ENCODE results near the gene LHPP.

DNA sequence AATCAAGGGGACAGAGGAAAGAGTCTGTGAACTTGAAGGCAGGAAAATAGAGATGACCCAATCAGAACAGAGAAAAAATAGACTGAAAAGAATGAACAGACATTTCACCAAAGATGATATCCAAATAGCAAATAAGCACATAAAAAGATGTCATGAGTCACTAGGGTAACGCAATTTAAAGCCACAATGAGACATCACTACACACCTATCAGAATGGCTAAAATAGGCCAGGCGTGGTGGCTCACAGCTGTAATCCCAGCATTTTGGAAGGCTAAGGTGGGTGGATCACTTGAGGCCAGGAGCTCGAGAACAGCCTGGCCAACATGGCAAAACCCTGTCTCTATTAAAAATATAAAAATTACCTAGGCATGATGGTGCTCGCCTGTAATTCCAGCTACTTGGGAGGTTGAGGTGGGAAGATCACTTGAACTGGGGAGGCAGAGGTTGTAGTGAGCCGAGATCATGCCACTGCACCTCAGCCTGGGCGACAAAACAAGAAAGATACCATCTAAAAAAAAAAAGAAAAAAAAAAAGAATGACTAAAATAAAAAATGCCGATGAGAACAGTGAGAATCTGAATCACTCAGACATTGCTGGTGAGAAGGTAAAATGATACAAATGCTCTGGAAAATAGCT is 100.9 kb downstream of the LHPP start:
- TF ChIP-seq CTCF (conservative IDR thresholded peaks at IDR 0.05; ENCODE audit: low read depth, low read length) = no peak
- no peak for TF ChIP-seq EZH2 (IDR thresholded peaks at IDR 0.05; ENCODE audit: low read length, unreplicated experiment)
- no peak for TF ChIP-seq EZH2phosphoT487 (IDR thresholded peaks at IDR 0.05; ENCODE audit: borderline replicate concordance, low read length)
